ENCODE results near the gene WASHC2A.
"Not testable (repeated sequence)": the region's sequence is repeated elsewhere in the genome, so short reads cannot be mapped to it uniquely, and the experiment has no call there.

The WASHC2A gene

GRCh38 chr10:50063100-50063499 lies 4.7 kb upstream of the WASHC2A start:
- Histone ChIP-seq H3K4me3 (ENCODE audit: low read depth, low read length) (no peak overlapping the region), H3K36me3 (replicated peaks) (no peaks in the 10 kb centered on the region), H3K27me3 (replicated peaks) (no peaks in the 10 kb centered on the region), H3K27ac (no peak overlapping the region)
- in situ Hi-C loops (cut with HindIII; ENCODE audit: low pct_ligation_motif_present, low sequenced_read_pairs) = no loop called here
- peak; percentile 35 for TF ChIP-seq CTCF (IDR thresholded peaks at IDR 0.05; ENCODE audit: low read depth, low read length, missing control alignments)
- no peak for DNase-seq

- H3K27ac ChIP-seq; H3K27me3 ChIP-seq (replicated peaks); DNase-seq; in situ Hi-C loops (cut with HindIII; ENCODE audit: low pct_ligation_motif_present, low sequenced_read_pairs); H3K36me3 ChIP-seq (replicated peaks): not testable (repeated sequence)
- peak overlapping the region; percentile 54 for H3K4me3 ChIP-seq (ENCODE audit: low read depth, low read length)
These were observed 552 bp downstream of the WASHC2A start for GRCh38 chr10:50068352-50068659.

- DNase-seq; H3K27ac ChIP-seq; H3K27me3 ChIP-seq (replicated peaks); H3K4me3 ChIP-seq (ENCODE audit: low read depth, low read length); in situ Hi-C loops (cut with HindIII; ENCODE audit: low pct_ligation_motif_present, low sequenced_read_pairs); H3K36me3 ChIP-seq (replicated peaks): not testable (repeated sequence)
These were observed 7.4 kb downstream of the WASHC2A start for GRCh38 chr10:50075139-50075538.

GRCh38 chr10:50075544-50075943 lies 7.8 kb downstream of the WASHC2A start:
- peak; percentile 10 for TF ChIP-seq CTCF (IDR thresholded peaks at IDR 0.05; ENCODE audit: low read depth, low read length, missing control alignments)
- in situ Hi-C loops (cut with HindIII; ENCODE audit: low pct_ligation_motif_present, low sequenced_read_pairs); DNase-seq; H3K27me3 ChIP-seq (replicated peaks); H3K4me3 ChIP-seq (ENCODE audit: low read depth, low read length); H3K27ac ChIP-seq; H3K36me3 ChIP-seq (replicated peaks): not testable (repeated sequence)

- in situ Hi-C loops (cut with HindIII; ENCODE audit: low pct_ligation_motif_present, low sequenced_read_pairs); H3K36me3 ChIP-seq (replicated peaks); H3K27me3 ChIP-seq (replicated peaks); DNase-seq; H3K4me3 ChIP-seq (ENCODE audit: low read depth, low read length); H3K27ac ChIP-seq: not testable (repeated sequence)
These were observed 23.6 kb downstream of the WASHC2A start for GRCh38 chr10:50091304-50091703.

GRCh38 chr10:50092928-50093327 lies 25.2 kb downstream of the WASHC2A start:
- in situ Hi-C loops (cut with HindIII; ENCODE audit: low pct_ligation_motif_present, low sequenced_read_pairs); H3K27me3 ChIP-seq (replicated peaks): not testable (repeated sequence)

GRCh38 chr10:50094630-50095029 lies 26.9 kb downstream of the WASHC2A start:
- peak; percentile 68 for DNase-seq
- H3K36me3 ChIP-seq (replicated peaks); H3K27me3 ChIP-seq (replicated peaks); in situ Hi-C loops (cut with HindIII; ENCODE audit: low pct_ligation_motif_present, low sequenced_read_pairs); H3K4me3 ChIP-seq (ENCODE audit: low read depth, low read length): not testable (repeated sequence)
- H3K27ac ChIP-seq = peak overlapping the region; percentile 77

More at GRCh38 chr10:50092928-50093327, 25.2 kb downstream of the WASHC2A start:
- H3K36me3 ChIP-seq (replicated peaks); H3K4me3 ChIP-seq (ENCODE audit: low read depth, low read length); H3K27ac ChIP-seq; DNase-seq: not testable (repeated sequence)

- DNase-seq; H3K36me3 ChIP-seq (replicated peaks); H3K27ac ChIP-seq; H3K4me3 ChIP-seq (ENCODE audit: low read depth, low read length); in situ Hi-C loops (cut with HindIII; ENCODE audit: low pct_ligation_motif_present, low sequenced_read_pairs); H3K27me3 ChIP-seq (replicated peaks): not testable (repeated sequence)
These were observed 27.6 kb downstream of the WASHC2A start for GRCh38 chr10:50095402-50095801.

- H3K27ac ChIP-seq; H3K36me3 ChIP-seq (replicated peaks); DNase-seq; H3K27me3 ChIP-seq (replicated peaks); in situ Hi-C loops (cut with HindIII; ENCODE audit: low pct_ligation_motif_present, low sequenced_read_pairs); H3K4me3 ChIP-seq (ENCODE audit: low read depth, low read length): not testable (repeated sequence)
These were observed 29.0 kb downstream of the WASHC2A start for GRCh38 chr10:50096722-50097121.

GRCh38 chr10:50098645-50099044 lies 30.9 kb downstream of the WASHC2A start:
- DNase-seq; H3K4me3 ChIP-seq (ENCODE audit: low read depth, low read length); H3K36me3 ChIP-seq (replicated peaks); H3K27ac ChIP-seq; H3K27me3 ChIP-seq (replicated peaks); in situ Hi-C loops (cut with HindIII; ENCODE audit: low pct_ligation_motif_present, low sequenced_read_pairs): not testable (repeated sequence)

- H3K4me3 ChIP-seq (ENCODE audit: low read depth, low read length); H3K27ac ChIP-seq; in situ Hi-C loops (cut with HindIII; ENCODE audit: low pct_ligation_motif_present, low sequenced_read_pairs); H3K27me3 ChIP-seq (replicated peaks); H3K36me3 ChIP-seq (replicated peaks): not testable (repeated sequence)
- DNase-seq = peak; percentile 17
These were observed 33.4 kb downstream of the WASHC2A start for GRCh38 chr10:50101139-50101582.

- H3K36me3 ChIP-seq (replicated peaks); H3K27me3 ChIP-seq (replicated peaks); DNase-seq; H3K4me3 ChIP-seq (ENCODE audit: low read depth, low read length); in situ Hi-C loops (cut with HindIII; ENCODE audit: low pct_ligation_motif_present, low sequenced_read_pairs): not testable (repeated sequence)
- peak overlapping the region; percentile 82 for H3K27ac ChIP-seq
These were observed 34.0 kb downstream of the WASHC2A start for GRCh38 chr10:50101747-50102146.

GRCh38 chr10:50102267-50102666 lies 34.5 kb downstream of the WASHC2A start:
- in situ Hi-C loops (cut with HindIII; ENCODE audit: low pct_ligation_motif_present, low sequenced_read_pairs); H3K4me3 ChIP-seq (ENCODE audit: low read depth, low read length); H3K27me3 ChIP-seq (replicated peaks); DNase-seq; H3K36me3 ChIP-seq (replicated peaks): not testable (repeated sequence)
- peak overlapping the region; percentile 82 for H3K27ac ChIP-seq
